Activated CD8-positive, alpha-beta memory T cell treated with anti-CD3 and anti-CD28 coated beads, Interleukin-2, amount 50 U/mL, for 24 hours (primary cell): ENCODE data around the gene C1orf74.

Experiments used
- DNase-seq: peaks from one replicate; pipeline ENCODE4 v3.0.0-alpha.2; 2020; ENCODE audit errors: extremely low read depth

C1orf74 gene

DNA sequence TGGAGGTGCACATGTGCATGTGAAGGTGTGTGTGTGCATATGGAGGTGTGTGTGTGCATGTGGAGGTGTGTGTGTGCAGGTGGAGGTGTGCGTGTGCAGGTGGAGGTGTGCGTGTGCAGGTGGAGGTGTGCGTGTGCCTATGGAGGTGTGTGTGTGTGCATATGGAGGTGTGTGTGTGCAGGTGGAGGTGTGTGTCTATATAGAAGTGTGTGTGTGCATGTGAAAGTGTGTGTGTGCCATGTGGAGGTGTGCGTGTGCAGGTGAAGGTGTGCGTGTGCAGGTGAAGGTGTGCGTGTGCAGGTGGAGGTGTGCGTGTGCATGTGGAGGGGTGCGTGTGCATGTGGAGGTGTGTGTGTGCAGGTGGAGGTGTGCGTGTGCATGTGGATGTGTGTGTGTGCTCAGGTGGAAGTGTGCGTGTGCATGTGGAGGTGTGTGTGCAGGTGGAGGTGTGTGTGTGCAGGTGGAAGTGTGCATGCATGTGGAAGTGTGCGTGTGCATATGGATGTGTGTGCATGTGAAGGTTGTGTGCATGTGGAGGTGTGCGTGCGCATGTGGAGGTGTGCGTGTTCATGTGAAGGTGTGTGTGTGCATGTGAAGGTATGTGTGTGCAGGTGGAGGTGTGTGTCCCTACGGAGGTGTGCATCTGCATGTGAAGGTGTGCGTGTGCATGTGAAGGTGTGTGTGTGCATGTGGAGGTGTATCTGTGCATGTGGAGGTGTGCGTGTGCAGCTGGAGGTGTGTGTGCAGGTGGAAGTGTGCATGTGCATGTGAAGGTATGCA is 13.5 kb downstream of the C1orf74 start:
- no peak for DNase-seq

DNA sequence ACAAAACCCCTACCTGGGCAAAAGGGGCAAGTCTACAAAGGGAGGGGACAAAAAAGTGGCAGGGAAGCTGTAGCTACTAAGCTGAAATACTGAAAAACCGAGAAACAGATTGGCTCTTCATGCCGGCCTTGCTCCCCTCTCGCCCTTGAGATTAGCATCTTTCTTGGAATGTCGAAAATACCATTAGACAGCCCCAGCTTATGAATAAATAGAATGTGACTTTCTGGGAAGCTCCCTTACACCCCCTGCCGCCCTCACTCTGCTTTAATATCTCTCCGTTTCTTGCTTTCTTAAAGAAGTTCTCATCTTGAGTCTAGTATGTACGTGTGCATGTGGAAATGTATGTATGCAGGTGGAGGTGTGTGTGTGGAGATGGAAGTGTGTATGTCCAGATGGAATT is 14.4 kb downstream of the C1orf74 start:
- no peak for DNase-seq

DNA sequence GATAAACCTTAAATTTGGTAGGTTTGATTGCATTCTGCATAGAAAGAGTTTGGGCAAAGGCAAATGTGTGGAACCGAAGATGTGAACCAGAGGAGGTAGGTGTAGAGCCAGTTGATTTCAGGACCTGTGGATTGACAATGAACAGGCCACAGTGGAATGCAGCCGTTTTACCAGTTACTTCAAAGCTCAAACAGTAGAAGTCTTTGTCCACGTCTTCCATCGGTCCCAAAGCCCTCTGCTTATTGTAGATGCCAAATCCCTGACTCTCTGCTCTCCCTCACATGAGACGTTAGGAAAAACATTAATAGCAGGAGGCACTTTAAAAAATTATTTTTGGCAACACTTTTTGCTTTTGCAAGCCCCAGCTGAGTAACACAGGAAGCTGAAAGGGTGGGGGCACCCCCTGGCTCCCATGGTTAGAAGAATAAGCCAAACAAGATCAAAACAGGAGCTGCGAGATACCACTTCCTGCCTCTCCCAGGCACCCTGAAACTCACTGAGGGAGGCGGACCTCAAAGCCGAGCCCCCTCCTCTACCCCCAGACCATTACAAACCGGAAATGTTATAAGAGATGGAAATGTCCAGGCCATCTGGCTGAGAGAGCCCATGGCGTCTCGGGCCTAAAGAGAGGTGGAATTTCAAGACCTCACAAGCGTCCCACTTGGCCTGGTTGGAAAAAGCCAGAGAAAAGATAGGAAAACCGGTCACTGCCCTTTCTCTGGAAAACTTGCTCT is 15.0 kb downstream of the C1orf74 start:
- peak; percentile 57 for DNase-seq

DNA sequence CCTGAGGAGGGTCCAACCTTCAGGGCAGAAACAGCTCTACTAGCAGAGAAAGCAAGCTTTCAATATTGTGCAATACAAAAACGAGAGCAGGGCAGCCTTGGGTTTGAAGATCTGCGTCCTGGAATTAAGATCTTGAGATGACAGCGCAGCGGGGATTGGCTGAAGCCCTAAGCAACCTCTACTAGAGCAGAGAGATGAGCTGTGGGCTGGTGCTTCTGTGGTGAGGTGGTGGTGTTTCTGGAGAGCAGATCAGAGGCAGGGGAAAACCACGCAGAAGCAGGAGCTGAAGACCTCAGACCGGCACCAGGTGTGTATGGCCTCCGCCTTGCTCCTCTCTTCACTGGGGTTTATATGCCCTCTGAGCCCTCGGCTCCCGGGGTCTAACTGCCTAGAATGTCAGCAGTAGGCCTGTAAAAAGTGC is 16.0 kb downstream of the C1orf74 start:
- DNase-seq: peak; percentile 71

DNA sequence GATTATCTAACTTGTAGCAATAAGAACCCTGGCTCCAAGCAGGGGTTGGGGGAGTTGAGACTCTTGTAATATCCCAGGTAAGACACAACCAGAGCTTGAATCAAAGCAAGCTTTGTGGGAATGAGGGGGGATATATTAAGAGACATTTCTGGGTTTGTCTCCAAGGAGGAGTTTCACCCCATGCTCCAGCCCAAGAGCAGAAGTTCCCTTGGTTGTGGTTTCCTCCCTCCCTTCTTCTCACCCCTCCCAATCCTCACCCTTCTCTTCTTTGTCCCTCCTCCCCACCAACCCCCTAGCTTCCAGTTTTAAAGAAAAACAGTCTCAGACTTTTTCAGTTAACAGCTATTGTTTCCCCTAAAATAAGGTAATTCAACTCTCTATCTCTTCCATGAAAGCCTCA is 16.7 kb downstream of the C1orf74 start:
- DNase-seq: no peak

DNA sequence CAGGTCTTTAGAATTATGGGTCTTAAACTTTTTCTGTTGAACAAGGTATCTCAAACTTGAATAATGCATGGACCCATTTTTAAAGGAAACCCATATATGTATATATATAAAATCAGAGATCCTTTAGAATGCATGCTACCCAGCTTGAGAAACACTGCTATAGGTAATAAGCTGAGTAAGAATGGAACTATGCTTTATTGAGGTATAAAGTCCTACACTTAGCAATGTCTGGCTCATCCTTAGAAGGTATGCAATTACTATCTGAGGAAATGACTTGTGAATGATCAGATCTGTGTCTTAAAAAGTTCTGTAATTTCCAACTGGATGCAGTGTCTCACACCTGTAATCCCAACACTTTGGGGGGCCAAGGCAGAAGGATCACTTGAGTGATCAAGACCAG is 17.3 kb downstream of the C1orf74 start:
- DNase-seq: no peak

DNA sequence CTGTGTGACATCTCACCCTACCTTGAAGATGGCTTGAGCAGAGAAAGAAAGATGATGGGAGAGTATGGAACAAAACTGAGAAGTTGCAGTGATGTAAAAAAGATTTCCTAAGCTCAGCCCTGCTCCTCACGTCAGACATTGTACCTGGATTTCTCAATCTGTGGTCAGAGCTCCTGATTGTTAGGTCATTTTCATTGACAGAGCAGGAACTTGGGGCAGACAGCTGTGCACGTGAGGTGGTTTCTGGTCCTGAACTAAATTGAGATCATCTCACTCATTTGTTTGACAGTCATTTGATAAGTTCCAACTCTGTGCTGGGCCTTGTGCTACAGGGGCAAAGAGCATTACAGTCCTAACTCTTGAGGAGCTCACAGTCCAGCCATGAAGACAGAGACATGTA is 18.3 kb downstream of the C1orf74 start:
- no peak for DNase-seq

DNA sequence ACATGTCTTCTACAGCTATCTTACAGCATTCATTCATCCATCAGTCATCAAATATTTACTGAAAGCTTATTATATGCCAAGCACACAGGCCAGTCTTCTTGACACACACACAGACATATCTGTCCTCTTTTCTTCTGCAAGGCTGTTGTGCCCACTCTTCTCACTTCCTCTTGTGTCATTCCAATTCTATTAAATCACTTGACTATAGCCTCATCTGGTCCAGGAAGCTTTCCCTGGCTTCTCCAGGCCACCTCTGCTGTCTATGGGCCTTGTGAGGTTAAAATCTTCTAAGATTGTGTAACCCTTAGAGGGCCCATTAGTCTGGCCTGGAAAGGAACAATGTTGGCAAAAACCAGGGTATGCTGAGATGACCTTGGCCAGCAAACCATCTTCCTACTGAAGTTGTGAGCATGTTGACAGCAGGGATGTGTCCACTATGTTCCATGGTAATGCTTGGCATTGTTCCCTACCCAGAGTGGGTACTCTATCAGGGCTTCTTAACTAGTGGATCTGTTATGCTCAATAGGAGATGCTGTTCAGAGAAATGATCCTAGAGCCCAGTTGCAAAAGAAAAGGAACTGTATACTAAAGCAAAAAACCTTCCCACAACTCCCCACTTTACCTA is 23.2 kb downstream of the C1orf74 start:
- no peak for DNase-seq

DNA sequence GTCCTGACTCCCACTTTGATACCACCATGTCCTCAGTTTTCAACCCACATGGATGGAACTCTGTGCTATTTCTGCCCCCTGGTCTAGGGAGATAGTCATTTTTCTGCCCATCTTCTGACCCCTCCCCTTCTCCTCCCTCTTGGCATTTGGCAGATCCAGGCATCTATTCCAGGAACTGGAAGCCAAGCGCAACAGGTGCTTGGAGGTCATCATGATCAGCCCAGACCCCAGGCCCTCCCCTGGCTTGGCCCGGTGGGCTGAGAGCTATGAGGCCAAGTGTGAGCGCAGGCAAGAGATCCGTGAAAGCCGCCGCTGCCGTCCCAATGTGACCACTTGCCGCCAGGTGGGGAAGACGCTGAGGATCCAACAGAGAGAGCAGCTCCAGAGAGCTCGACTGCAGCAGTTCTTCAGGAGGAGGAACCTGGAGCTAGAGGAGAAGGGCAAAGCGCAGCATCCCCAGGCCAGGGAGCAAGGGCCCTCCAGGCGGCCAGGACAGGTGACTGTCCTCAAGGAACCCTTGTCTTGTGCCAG is 24.5 kb downstream of the C1orf74 start:
- DNase-seq: no peak

DNA sequence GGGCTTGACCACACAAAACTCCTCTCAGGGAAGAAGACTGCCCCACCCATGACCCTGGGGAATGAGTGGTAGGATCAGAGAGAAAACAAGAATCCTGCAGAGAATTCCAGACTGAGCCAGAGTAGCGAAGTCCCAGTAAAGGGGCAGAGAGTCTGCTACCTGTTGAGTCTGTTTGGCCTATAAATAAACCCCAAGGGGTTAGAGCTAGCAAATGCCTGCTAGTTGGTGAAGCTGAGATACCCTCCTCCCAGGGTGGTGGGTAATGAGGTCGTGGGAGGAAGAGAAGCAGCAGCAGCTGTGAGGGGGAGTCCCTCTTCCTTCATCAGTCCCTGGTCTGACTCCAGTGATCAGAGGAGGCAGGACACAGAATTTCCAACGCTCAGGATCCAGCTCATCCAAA is 26.0 kb downstream of the C1orf74 start:
- DNase-seq: no peak

DNA sequence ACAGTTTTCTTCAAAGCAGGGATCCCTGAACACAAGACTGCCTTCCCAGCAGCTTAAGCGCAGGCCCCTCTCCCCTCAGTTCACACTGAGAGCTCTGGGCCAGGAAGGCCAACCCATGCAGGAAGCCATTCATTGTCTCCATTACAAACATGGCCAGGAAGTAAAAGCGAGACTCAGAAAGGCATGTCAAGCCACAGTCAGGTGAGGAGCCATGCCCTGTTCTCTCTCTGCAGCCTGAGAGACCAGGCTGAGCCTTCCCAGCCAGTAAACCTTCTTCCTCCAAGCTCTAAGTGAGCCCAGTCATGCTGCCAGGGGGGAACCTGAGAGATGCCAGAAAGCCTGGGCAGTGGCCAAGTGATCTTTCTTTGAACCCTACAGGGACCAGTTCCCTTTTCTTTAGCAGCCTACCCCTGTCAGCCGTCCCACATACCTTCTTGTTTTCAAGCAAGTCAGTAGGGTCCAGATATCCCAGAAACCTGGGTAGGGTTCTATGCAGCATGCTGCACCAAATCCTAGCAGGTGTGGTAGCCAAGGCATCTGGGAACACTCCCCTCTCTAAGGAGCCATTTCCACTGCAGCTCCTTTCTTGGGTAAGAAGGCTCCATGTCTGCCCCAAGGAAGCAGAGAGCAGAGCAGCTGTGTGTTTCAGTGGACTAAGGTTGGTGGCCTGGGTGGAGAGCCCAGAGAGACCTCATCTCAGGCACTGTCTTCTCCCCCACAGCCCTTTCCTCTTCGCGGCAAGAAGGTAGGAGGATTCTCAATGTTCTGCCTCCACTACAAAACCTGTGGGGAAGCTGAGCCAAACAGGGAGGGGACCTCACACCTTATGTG is 27.5 kb downstream of the C1orf74 start:
- DNase-seq: no peak

DNA sequence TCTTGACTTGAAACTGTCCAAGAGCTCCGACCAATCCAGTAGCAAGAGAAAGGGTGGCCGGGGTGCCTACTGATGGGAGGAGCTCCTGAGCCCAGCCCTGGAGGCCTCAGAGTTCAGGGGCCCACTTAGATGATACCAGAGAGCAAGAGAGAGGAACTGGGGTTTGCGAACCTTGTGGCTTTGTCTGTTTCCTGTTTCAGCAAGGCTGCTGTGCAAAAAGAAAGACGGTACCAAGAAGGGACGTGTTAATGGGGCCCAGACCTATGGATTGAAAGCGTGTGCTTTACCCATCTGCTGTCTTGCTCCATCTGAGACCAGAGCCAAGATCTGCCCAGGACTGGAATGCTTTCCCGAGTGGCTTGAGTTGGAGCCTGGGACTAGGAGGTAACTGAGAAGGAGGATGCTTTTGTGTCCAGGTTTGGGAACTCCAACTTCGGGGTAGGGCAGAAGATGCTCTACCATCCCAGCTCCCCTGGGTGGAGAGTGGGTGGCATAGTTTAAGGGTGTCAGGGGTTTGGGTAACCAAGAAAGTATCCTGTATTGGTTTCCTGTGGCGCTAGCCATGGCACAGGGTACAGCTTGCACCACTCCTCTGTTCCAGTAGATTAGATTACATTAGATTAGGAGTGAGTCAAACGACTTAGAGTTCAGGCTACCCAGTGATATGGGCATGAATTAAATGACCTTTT is 28.3 kb downstream of the C1orf74 start, which contains the start of gene TRAF3IP3:
Gene TRAF3IP3, plus strand, starts transcription at position 128 of the 689 bp plus-strand sequence. CDS start 3,987 bp downstream, outside the sequence.
- peak; percentile 59 for DNase-seq

DNA sequence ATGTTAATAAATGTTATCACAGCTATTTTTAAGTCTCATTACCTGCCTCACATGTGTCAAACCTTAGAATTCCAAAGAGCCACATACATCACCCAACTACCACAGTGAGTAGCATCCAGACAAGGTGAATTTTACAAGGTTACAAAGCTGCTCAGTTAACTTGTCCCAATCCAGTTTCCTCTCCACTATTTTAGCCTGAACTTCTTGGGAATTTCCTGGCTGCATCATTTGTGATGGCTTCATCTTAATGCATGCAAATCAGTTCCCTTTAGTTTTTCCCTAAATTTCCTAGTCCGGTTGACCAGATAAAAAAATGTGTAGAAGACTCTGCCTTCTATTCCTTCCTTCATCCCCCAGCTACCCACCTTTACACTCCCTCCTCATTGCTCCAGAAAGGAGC is 29.1 kb downstream of the C1orf74 start:
- no peak for DNase-seq

DNA sequence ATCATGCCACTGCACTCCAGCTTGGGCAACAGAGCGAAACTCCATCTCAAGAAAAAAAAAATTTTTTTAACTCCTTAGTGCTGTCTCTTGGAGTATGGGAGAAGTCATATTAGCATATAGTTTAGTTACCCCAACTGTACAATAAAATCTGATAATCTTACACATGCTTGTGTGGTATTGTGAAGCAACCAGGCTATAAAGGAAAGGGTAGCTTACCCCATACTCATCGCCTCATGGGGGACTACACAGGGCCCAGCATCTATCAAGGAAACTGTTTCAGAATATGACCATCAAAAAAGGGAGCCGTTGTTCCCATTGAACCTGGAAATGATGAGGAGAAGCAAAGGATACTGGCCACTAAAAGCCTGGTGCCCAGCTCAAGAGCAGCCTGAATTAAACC is 31.5 kb downstream of the C1orf74 start:
- no peak for DNase-seq

DNA sequence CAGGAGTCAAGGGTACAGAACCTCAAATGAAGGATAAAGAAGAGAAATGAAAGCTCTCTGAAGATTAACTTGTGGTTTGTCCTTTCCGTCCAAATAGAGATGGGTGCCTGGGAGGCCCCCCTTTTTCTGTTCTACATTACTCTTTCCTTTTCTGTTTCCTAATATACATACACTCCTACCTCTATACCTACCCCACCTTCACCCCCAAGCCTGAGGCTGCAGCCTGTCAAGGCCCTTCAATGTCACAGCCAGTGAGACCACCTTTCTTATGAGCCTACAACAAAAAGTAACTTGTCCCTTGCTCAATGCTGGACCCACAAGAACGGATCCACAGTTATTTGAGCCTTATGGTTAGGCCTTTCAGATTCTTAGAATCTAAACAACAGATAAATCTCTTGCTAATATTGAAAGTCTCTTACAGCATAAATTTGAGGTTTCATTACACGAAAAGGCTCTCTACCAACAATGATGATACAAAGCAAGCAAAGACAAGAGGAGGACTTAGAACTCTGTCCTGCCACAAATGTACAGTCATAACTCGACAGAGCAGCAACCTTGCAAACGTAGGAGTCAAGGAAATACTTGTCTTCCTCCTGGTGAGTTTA is 32.6 kb downstream of the C1orf74 start:
- no peak for DNase-seq

DNA sequence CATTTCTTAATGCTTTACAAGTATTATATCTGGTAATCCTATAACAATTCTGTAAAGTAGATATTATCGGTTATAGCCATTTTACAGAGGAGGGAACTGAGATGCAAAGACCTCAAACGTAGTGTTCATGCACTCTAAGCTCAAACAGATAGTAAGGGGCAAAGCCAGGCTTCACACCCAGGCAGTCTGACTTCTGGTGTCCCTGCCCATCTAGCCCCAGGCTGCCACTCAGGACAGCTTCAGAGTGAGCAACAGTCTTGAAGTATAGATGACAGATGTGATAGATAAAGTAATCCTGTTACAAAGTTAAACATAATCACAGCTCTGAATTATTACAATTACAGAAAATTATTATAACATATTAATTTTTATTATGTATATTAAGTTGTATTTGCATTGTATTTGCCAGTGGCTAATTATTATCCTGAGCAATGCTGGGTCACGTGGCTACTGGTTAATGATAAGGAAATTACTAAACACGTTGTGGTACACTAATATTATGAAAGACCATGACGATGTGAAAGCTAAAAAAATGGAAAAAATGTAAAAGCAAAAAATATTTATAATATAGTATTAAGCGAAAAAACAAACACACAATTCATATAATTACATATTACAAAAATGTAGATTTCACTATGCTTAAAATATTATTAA is 34.6 kb downstream of the C1orf74 start:
- no peak for DNase-seq

DNA sequence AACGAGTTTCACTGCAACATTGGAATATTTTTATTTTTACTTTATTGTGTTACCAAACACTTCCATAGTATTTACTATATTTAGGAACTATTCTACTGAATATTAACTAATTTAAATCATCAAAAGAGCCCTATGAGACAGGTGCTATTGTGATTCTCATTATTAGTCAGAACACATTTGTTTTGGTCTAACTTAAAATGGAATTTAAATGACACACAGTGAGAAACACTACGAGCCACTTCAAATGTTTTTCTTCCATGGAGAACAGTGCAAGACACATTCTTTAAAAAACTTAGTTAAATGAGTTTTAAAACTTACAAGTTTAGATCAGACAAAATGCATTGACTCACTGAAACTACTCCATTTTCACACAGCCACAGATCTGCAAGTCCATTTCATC is 35.2 kb downstream of the C1orf74 start:
- DNase-seq: no peak

DNA sequence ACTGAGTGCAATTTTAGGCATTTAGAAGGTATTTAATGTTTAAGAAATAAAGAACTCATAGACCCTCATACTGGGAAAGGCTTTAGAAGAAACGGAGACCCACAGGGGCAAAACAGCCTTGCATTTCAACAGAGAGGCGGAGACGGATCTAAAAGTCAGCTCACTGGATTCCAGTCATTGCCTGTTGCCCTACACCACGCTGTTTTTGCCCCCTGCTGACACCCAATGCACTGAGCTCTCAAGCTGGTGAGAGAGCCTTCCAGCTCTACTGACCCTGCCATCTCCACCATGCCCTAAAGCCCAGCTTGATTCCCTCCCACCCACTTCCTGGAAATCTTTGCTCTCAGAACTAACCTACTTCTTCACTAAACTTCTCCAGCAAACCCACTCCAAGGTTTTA is 35.7 kb downstream of the C1orf74 start:
- no peak for DNase-seq

DNA sequence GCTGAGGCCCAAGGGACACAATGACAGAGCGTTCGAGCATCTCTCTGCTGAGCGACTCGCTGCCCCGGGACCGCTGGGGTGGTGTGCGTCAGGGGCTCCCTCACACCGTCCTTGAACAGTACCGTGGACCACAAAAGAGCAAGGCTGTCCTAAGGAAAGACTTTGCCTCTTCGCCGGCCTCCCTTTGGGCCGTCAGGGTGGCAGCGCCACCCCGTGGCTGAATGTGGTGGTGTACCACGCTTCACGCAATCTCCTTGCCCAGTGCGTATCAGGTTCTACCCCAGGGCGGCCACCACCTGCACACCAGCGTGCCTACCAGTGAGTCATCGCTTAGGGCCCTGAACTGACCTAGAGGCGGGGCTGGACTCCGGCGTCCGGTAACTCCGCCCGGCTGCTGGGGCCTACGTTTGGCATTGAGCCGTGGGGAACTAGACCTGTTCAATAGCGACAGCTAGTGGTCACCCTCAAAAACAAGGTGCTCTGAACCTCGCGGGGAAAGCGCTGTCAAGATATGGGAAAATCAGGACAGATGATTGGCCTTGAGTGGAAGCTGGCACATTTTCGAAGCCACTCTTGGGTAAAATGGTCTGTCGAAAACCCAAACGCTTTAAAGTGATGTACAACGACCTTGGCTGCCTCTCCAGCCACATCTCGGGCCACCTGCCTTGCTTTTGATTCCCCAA is 36.6 kb downstream of the C1orf74 start:
- DNase-seq: peak; percentile 66
